Endothelial cell of umbilical vein (primary cell): Measurements from ENCODE around the gene NCAPH2. TPM values are rescaled to one million over a fixed set of nuclear protein-coding genes. Genes with fewer than 3 reads are reported as not detected.

Experiments
- BruUV-seq: library from RNA; stranded (reverse); fragments of 400-500 nt; replicated peaks from 2 replicates; lab custom pipeline; 2021; lab: Mats Ljungman, UMichigan
- CTCF ChIA-PET: fragments of 300-600, 350-600 bp; sonication (Branson Sonifier 250); formaldehyde crosslinking; loops from one replicate; lab custom pipeline; 2021; ENCODE audit warnings: antibody characterized with exemption, inconsistent platforms; lab: Charles Lee
- POLR2A ChIA-PET: fragments of 300-600, 350-600 bp; sonication (Branson Sonifier 250); formaldehyde crosslinking; loops from one replicate; lab custom pipeline; 2021; ENCODE audit warnings: antibody characterized with exemption, inconsistent platforms; lab: Charles Lee
- DNase-seq: peaks from one replicate; pipeline ENCODE4 v3.0.0-alpha.2; 2011; ENCODE audit warnings: low read depth, low spot score
- FAIRE-seq: peaks from 2 replicates; lab custom pipeline; 2011; peaks lifted over from hg19 to GRCh38; lab: Jason Lieb, UNC
- H2AFZ ChIP-seq: 2 replicates; pipeline ENCODE4 v1.6.0; 2012; ENCODE audit warnings: low read depth, low read length, control low read depth, inconsistent platforms
- H3K27ac ChIP-seq: 2 replicates; pipeline ENCODE4 v1.5.1; 2011; ENCODE audit warnings: low read depth, mild to moderate bottlenecking, control low read depth, low read length, moderate library complexity; ENCODE audit not compliant: insufficient read depth
- H3K27me3 ChIP-seq, 2 experiments: 2 replicates each; pipeline versions ENCODE4 v1.6.0 to v1.6.1; 2011; ENCODE audit warnings: low read length in 2 of 2, mixed read lengths in 1 of 2; ENCODE audit not compliant: control insufficient read depth in 2 of 2, insufficient read depth in 2 of 2
- H3K36me3 ChIP-seq, 2 experiments: 2 replicates in 1 of 2; 3 replicates in 1 of 2; pipeline ENCODE4 v1.5.1; 2011; ENCODE audit warnings: low read length in 2 of 2, mild to moderate bottlenecking in 1 of 2, moderate library complexity in 1 of 2; ENCODE audit not compliant: control insufficient read depth in 2 of 2, insufficient read depth in 2 of 2; ENCODE audit errors: extremely low read depth in 1 of 2
- H3K4me1 ChIP-seq: 3 replicates; pipeline ENCODE4 v1.5.1; 2011; ENCODE audit warnings: mild to moderate bottlenecking, low read length; ENCODE audit not compliant: control insufficient read depth, insufficient read depth; ENCODE audit errors: extremely low read depth
- H3K4me2 ChIP-seq: 2 replicates; pipeline ENCODE4 v1.6.1; 2011; ENCODE audit warnings: low read length, control low read depth, mixed read lengths; ENCODE audit not compliant: insufficient read depth
- H3K4me3 ChIP-seq, 3 experiments: fragments of 200-600 bp in 1 of 3; sonication (generic), shearing (Covaris generic) in 1 of 3; replicated peaks in 1 of 3; 2 replicates each; pipeline ENCODE4 v1.5.1; 2011 to 2016; ENCODE audit warnings: control low read depth in 3 of 3, low read length in 3 of 3, mild to moderate bottlenecking in 2 of 3, inconsistent platforms in 1 of 3, low read depth in 1 of 3, moderate library complexity in 1 of 3; ENCODE audit not compliant: insufficient read depth in 1 of 3
- H3K79me2 ChIP-seq: 2 replicates; pipeline ENCODE4 v1.6.0; 2012; ENCODE audit warnings: low read length, inconsistent platforms; ENCODE audit not compliant: control insufficient read depth, insufficient read depth
- H3K9ac ChIP-seq: replicated peaks from 2 replicates; pipeline ENCODE3; 2011; ENCODE audit warnings: low read length, control low read depth; ENCODE audit not compliant: insufficient read depth; ENCODE audit errors: extremely low read depth
- H3K9me1 ChIP-seq: replicated peaks from 3 replicates; pipeline ENCODE4 v1.6.0; 2011; ENCODE audit warnings: mild to moderate bottlenecking, low read length; ENCODE audit not compliant: control insufficient read depth, insufficient read depth; ENCODE audit errors: extremely low read depth
- H3K9me3 ChIP-seq: replicated peaks from 2 replicates; pipeline ENCODE4 v1.5.1; 2012; ENCODE audit warnings: low read length, inconsistent platforms; ENCODE audit not compliant: control insufficient read depth, insufficient read depth
- H4K20me1 ChIP-seq: replicated peaks from 2 replicates; pipeline ENCODE3; 2011; ENCODE audit warnings: mild to moderate bottlenecking, low read length; ENCODE audit not compliant: control insufficient read depth, insufficient read depth; ENCODE audit errors: extremely low read depth
- CTCF ChIP-seq, 2 donors: IDR thresholded peaks; 1 replicate in 1 of 2; 2 replicates in 1 of 2; pipeline ENCODE4 v1.5.1; 2011; ENCODE audit warnings: low read length in 2 of 2, mild to moderate bottlenecking in 2 of 2, moderate library complexity in 2 of 2, control low read depth in 1 of 2, inconsistent platforms in 1 of 2, low read depth in 1 of 2; ENCODE audit not compliant: insufficient read depth in 1 of 2; ENCODE audit errors: extremely low read depth in 1 of 2
- EZH2 ChIP-seq: IDR thresholded peaks from 2 replicates; pipeline ENCODE4 v1.6.1; 2012; ENCODE audit warnings: borderline replicate concordance, low read depth, mild to moderate bottlenecking, moderate library complexity, low read length, inconsistent platforms; ENCODE audit not compliant: severe bottlenecking
- FOS ChIP-seq: IDR thresholded peaks from 2 replicates; pipeline ENCODE4 v1.6.1; 2011; ENCODE audit warnings: mild to moderate bottlenecking, low read length, moderate library complexity, borderline replicate concordance; ENCODE audit not compliant: insufficient read depth
- GATA2 ChIP-seq: IDR thresholded peaks from 2 replicates; pipeline ENCODE4 v1.7.0; 2011; ENCODE audit warnings: low read depth, mild to moderate bottlenecking, moderate library complexity, mixed read lengths, low read length; ENCODE audit not compliant: insufficient read length, insufficient read depth
- JUN ChIP-seq: IDR thresholded peaks from 2 replicates; pipeline ENCODE4 v1.6.1; 2011; ENCODE audit warnings: borderline replicate concordance, low read depth; ENCODE audit not compliant: insufficient read length, insufficient read depth
- MAX ChIP-seq: IDR thresholded peaks from 2 replicates; pipeline ENCODE4 v1.6.1; 2011; ENCODE audit not compliant: insufficient read depth, insufficient read length
- MYC ChIP-seq: IDR thresholded peaks from one replicate; pipeline ENCODE4 v1.6.1; 2011; ENCODE audit warnings: mild to moderate bottlenecking, low read depth, low read length
- POLR2A ChIP-seq: IDR thresholded peaks from 2 replicates; pipeline ENCODE4 v1.6.1; 2012; ENCODE audit warnings: low read depth, mild to moderate bottlenecking, control low read depth, low read length
- POLR2AphosphoS5 ChIP-seq: IDR thresholded peaks from 2 replicates; pipeline ENCODE4 v1.6.1; 2012; ENCODE audit warnings: low read depth, mild to moderate bottlenecking, control low read depth, low read length, moderate library complexity; ENCODE audit not compliant: insufficient read depth
- dilution Hi-C: fragments of 300-500 bp; cut with MboI; formaldehyde crosslinking; loops from one replicate; pipeline ENCODE4 v1.15.0; 2019; ENCODE audit warnings: low sequenced_read_pairs; ENCODE audit not compliant: extremely low pct_ligation_motif_present
- intact Hi-C: fragments of 100-400 bp; cut with micrococcal nuclease; formaldehyde crosslinking; loops from one replicate; pipeline ENCODE4 v1.10.0; 2022
- polyA plus RNA-seq, 4 experiments: library from polyadenylated mRNA; depleted of rRNA in 3 of 4; stranded (reverse) in 3 of 4; unstranded in 1 of 4; fragments of >200 nt; gene quantifications; 2 replicates each; pipeline versions ENCODE4 v1.2.1 to v1.2.3, GENCODE V29; 2011 to 2012; ENCODE audit warnings: missing spikeins in 1 of 4
- total RNA-seq: library from RNA; stranded (reverse); gene quantifications from 2 replicates; pipeline ENCODE4 v1.2.3, GENCODE V29; 2021

The NCAPH2 gene
- total and polyA plus RNA-seq, 2 donors (not counting 3 experiments of a cell fraction or from before 2014, with no cell fraction given): 42.4 to 43.2 TPM

GRCh38 chr22:50513175-50513574 is 5.2 kb downstream of the NCAPH2 start:
- Histone ChIP-seq H3K27me3 (no peaks in the 10 kb centered on the region), H4K20me1 (no peaks in the 10 kb centered on the region), H3K4me3 (no peak overlapping the region), H3K79me2 (peaks cover 32% of the 10 kb centered on the region), H3K9me3 (no peaks in the 10 kb centered on the region), H3K4me2 (no peak overlapping the region), H3K4me1 (peaks cover 11% of the 10 kb centered on the region), H3K9ac (no peak overlapping the region), H3K27ac (no peak overlapping the region), H3K9me1 (no peaks in the 10 kb centered on the region), H2AFZ (no peak overlapping the region), H3K36me3 (peaks cover 0 to 4% of the 10 kb centered on the region in 2 experiments)
- POLR2A ChIA-PET: no interaction called here
- intact Hi-C loops: no loop called here
- TF ChIP-seq CTCF (IDR thresholded peaks at IDR 0.05; ENCODE audit: extremely low read depth in 1 of 2, insufficient read depth in 1 of 2, low read depth in 1 of 2, low read length in 2 of 2): no peak
- no peak for TF ChIP-seq MAX
- TF ChIP-seq POLR2A: no peak
- no peak for TF ChIP-seq FOS
- TF ChIP-seq GATA2: no peak
- TF ChIP-seq JUN: no peak
- TF ChIP-seq EZH2: no peak
- no peak for TF ChIP-seq POLR2AphosphoS5
- TF ChIP-seq MYC: no peak
- BruUV-seq: no TSS peak
- DNase-seq (no peak), FAIRE-seq (no peak)
- CTCF ChIA-PET: no interaction called here
- dilution Hi-C loops: no loop called here
